Measurements from ENCODE around the gene DUSP22.

DUSP22 gene

GRCh38 chr6:353642-354614 lies 61.6 kb downstream of the DUSP22 start:
- no peak for DNase-seq

- no peak for DNase-seq
These were observed 62.5 kb downstream of the DUSP22 start for GRCh38 chr6:354631-355280.

- no peak for DNase-seq
These were observed 63.3 kb downstream of the DUSP22 start for GRCh38 chr6:355373-356208.

GRCh38 chr6:356828-357251 lies 64.6 kb downstream of the DUSP22 start:
- DNase-seq, result no peak

- DNase-seq, result no peak
These were observed 65.0 kb downstream of the DUSP22 start for GRCh38 chr6:357261-357790.

GRCh38 chr6:357791-358341 lies 65.6 kb downstream of the DUSP22 start:
- DNase-seq, result no peak

- no peak for DNase-seq
These were observed 66.1 kb downstream of the DUSP22 start for GRCh38 chr6:358432-358831.

- no peak for DNase-seq
These were observed 66.6 kb downstream of the DUSP22 start for GRCh38 chr6:358847-359246.

GRCh38 chr6:359261-360035 lies 67.2 kb downstream of the DUSP22 start:
- no peak for DNase-seq

GRCh38 chr6:360349-360748 lies 68.1 kb downstream of the DUSP22 start:
- DNase-seq, result no peak

- DNase-seq, result no peak
These were observed 68.6 kb downstream of the DUSP22 start for GRCh38 chr6:360764-361373.

- DNase-seq, result no peak
These were observed 69.3 kb downstream of the DUSP22 start for GRCh38 chr6:361411-362132.

- no peak for DNase-seq
These were observed 70.1 kb downstream of the DUSP22 start for GRCh38 chr6:362231-362923.

GRCh38 chr6:362924-363249 lies 70.6 kb downstream of the DUSP22 start:
- no peak for DNase-seq

- DNase-seq, result no peak
These were observed 71.0 kb downstream of the DUSP22 start for GRCh38 chr6:363291-363690.

GRCh38 chr6:363909-364308 lies 71.6 kb downstream of the DUSP22 start:
- DNase-seq, result no peak

- no peak for DNase-seq
These were observed 72.6 kb downstream of the DUSP22 start for GRCh38 chr6:364609-365540.

- DNase-seq, result no peak
These were observed 73.5 kb downstream of the DUSP22 start for GRCh38 chr6:365835-366234.
